HG02840 (cell line): ENCODE measurements around the gene PRKACG.
"Not testable (repeated sequence)": the region's sequence is repeated elsewhere in the genome, so short reads cannot be mapped to it uniquely, and the experiment has no call there.

Experiments used
- ATAC-seq: cut with Tn5 transposase; IDR thresholded peaks from one replicate; pipeline ENCODE4 v1.9.1; 2021; ENCODE audit warnings: mild to moderate bottlenecking, moderate library complexity, moderate number of reproducible peaks; ENCODE audit not compliant: unreplicated experiment, low FRiP score

PRKACG gene

GRCh38 chr9:69027355-69028097 is 13.6 kb upstream of the PRKACG start:
- ATAC-seq = no peak

- no peak for ATAC-seq
Observed at GRCh38 chr9:69023650-69024049, 9.7 kb upstream of the PRKACG start.

- ATAC-seq = no peak
Observed at GRCh38 chr9:69020301-69021145, 6.6 kb upstream of the PRKACG start.

GRCh38 chr9:69019808-69020207 is 5.9 kb upstream of the PRKACG start:
- no peak for ATAC-seq

- no peak for ATAC-seq
Observed at GRCh38 chr9:69018737-69019136, 4.8 kb upstream of the PRKACG start.

GRCh38 chr9:69016191-69017096 is 2.5 kb upstream of the PRKACG start:
- no peak for ATAC-seq

GRCh38 chr9:69013382-69013727 is 558 bp downstream of the PRKACG start:
- ATAC-seq = no peak

GRCh38 chr9:69012696-69013381 is 1.1 kb downstream of the PRKACG start:
- no peak for ATAC-seq

- no peak for ATAC-seq
Observed at GRCh38 chr9:69009708-69010107, 4.2 kb downstream of the PRKACG start.

GRCh38 chr9:69004836-69005235 is 9.1 kb downstream of the PRKACG start:
- ATAC-seq = no peak

- no peak for ATAC-seq
Observed at GRCh38 chr9:69003051-69003450, 10.9 kb downstream of the PRKACG start.

- ATAC-seq = no peak
Observed at GRCh38 chr9:69001921-69002320, 12.0 kb downstream of the PRKACG start.

- peak; percentile 69 for ATAC-seq
Observed at GRCh38 chr9:68999393-69000105, 14.4 kb downstream of the PRKACG start.

GRCh38 chr9:68998812-68999211 is 15.1 kb downstream of the PRKACG start:
- ATAC-seq = no peak

- no peak for ATAC-seq
Observed at GRCh38 chr9:68998385-68998784, 15.5 kb downstream of the PRKACG start.

- ATAC-seq = no peak
Observed at GRCh38 chr9:68997666-68998065, 16.2 kb downstream of the PRKACG start.

- ATAC-seq = no peak
Observed at GRCh38 chr9:68996462-68996861, 17.5 kb downstream of the PRKACG start.

GRCh38 chr9:68995776-68996175 is 18.1 kb downstream of the PRKACG start:
- no peak for ATAC-seq

- no peak for ATAC-seq
Observed at GRCh38 chr9:68991457-68991856, 22.5 kb downstream of the PRKACG start.

GRCh38 chr9:68986949-68987348 is 27.0 kb downstream of the PRKACG start:
- ATAC-seq = not testable (repeated sequence)
